Transverse colon (tissue), 4 donors: ENCODE measurements around the gene LMBR1. TPM values are rescaled to one million over a fixed set of nuclear protein-coding genes. Genes with fewer than 3 reads are reported as not detected.
"Not testable (repeated sequence)": the region's sequence is repeated elsewhere in the genome, so short reads cannot be mapped to it uniquely, and the experiment has no call there.

Experiments used
- DNase-seq: peaks from one replicate; pipeline ENCODE4 v3.0.0-alpha.2; 2019
- H3K27ac ChIP-seq, 4 donors: fragments of 200-600 bp; sonication (generic); 2 replicates each; pipeline ENCODE4 v1.5.1; 2016 to 2018; ENCODE audit warnings: inconsistent platforms in 4 of 4
- H3K27me3 ChIP-seq: fragments of 200-600 bp; sonication (generic); 2 replicates; pipeline ENCODE4 v1.5.1; 2017; ENCODE audit warnings: inconsistent platforms
- H3K36me3 ChIP-seq, 4 donors: fragments of 200-600 bp; sonication (generic); 2 replicates each; pipeline ENCODE4 v1.5.1; 2017 to 2019; ENCODE audit warnings: inconsistent platforms in 4 of 4
- H3K4me1 ChIP-seq, 4 donors: fragments of 200-600 bp; sonication (generic); 2 replicates each; pipeline ENCODE4 v1.5.1; 2017 to 2020; ENCODE audit warnings: inconsistent platforms in 4 of 4
- H3K4me3 ChIP-seq, 4 donors: fragments of 200-600 bp; sonication (generic); 1 replicate in 1 of 4; 2 replicates in 3 of 4; pipeline versions ENCODE4 v1.5.1 to v1.6.1; 2017 to 2019; ENCODE audit warnings: inconsistent platforms in 4 of 4
- H3K9me3 ChIP-seq, 2 donors: fragments of 200-600 bp; sonication (generic); 2 replicates each; pipeline ENCODE4 v1.5.1; 2017 to 2019; ENCODE audit warnings: inconsistent platforms in 2 of 2
- CTCF ChIP-seq, 5 experiments: fragments of 200-600 bp in 3 of 5; fragments of 450-650 bp in 2 of 5; sonication (generic) in 3 of 5; IDR thresholded peaks; 1 replicate in 2 of 5; 2 replicates in 3 of 5; pipeline ENCODE4 v1.5.1; 2016 to 2017; ENCODE audit warnings: antibody characterized with exemption in 5 of 5, inconsistent platforms in 3 of 5, mild to moderate bottlenecking in 2 of 5, moderate library complexity in 1 of 5
- EP300 ChIP-seq: sonication (generic); formaldehyde crosslinking; IDR thresholded peaks from one replicate; pipeline ENCODE4 v1.6.1; 2017; ENCODE audit warnings: antibody characterized with exemption, low read depth
- POLR2A ChIP-seq: fragments of 450-650 bp; IDR thresholded peaks from one replicate; pipeline ENCODE4 v1.6.1; 2016; ENCODE audit warnings: antibody characterized with exemption, mild to moderate bottlenecking, moderate library complexity
- POLR2AphosphoS5 ChIP-seq, 3 donors: sonication (generic); formaldehyde crosslinking; IDR thresholded peaks; one replicate each; pipeline ENCODE4 v1.6.1; 2016; ENCODE audit warnings: antibody characterized with exemption in 3 of 3
- WGBS, 2 donors: methylation state at CpG; one replicate each; pipeline ENCODE4 v1.1.5; 2018; ENCODE audit warnings: low coverage in 1 of 2; 5-methylcytosine and 5-hydroxymethylcytosine counted together
- in situ Hi-C, 4 donors: fragments of 200-750 bp; cut with MboI; loops; one replicate each; pipeline versions ENCODE4 v1.15.0 to v1.15.1; 2017; ENCODE audit warnings: low sequenced_read_pairs in 3 of 4, low pct_ligation_motif_present in 1 of 4, low pct_unique_long_range_greater_than_20kb in 1 of 4
- intact Hi-C: fragments of 100-400 bp; cut with DNase I; formaldehyde crosslinking; loops from one replicate; pipeline ENCODE4 v1.15.1; 2023; ENCODE audit warnings: low total_unique reads
- total RNA-seq, 4 donors: library from RNA; depleted of rRNA; stranded (reverse); fragments of >200 nt; gene quantifications; one replicate each; pipeline ENCODE4 v1.1.0, GENCODE V29; 2016

LMBR1 gene
- total RNA-seq, 4 donors from 2014 or later, result 16.7 to 78.1 (median 67.4) TPM

- WGBS, 2 donors, result 67 to 82% methylated on average over 8 to 16 of the region's 16 CpGs
- Histone ChIP-seq H3K27ac (no peak overlapping the region), H3K9me3 (no peaks in the 10 kb centered on the region), H3K4me1 (peaks cover 0 to 14% (median 6%) of the 10 kb centered on the region in 4 donors), H3K4me3 (no peak overlapping the region), H3K36me3 (no peaks in the 10 kb centered on the region), H3K27me3 (peaks cover 13% of the 10 kb centered on the region)
- intact Hi-C loops (no loop called here), in situ Hi-C loops (no loop called here)
- TF ChIP-seq POLR2A (no peak), CTCF (IDR thresholded peaks at IDR 0.05) (no peak), EP300 (no peak), POLR2AphosphoS5 (IDR thresholded peaks at IDR 0.05) (no peak)
- no peak for DNase-seq
Measured at GRCh38 chr7:156929789-156930539, 37.0 kb upstream of the LMBR1 start.

- 13 to 42% methylated on average over 1 to 5 of the region's 5 CpGs for WGBS, 2 donors
- Histone ChIP-seq H3K9me3 (no peaks in the 10 kb centered on the region), H3K4me1 (peaks cover 0 to 14% (median 6%) of the 10 kb centered on the region in 4 donors), H3K27ac (no peak overlapping the region), H3K36me3 (no peaks in the 10 kb centered on the region), H3K27me3 (peaks cover 13% of the 10 kb centered on the region), H3K4me3 (no peak overlapping the region)
- intact Hi-C loops (no loop called here), in situ Hi-C loops (no loop called here)
- TF ChIP-seq CTCF (IDR thresholded peaks at IDR 0.05), result no peak
- no peak for TF ChIP-seq EP300
- no peak for TF ChIP-seq POLR2A
- TF ChIP-seq POLR2AphosphoS5 (IDR thresholded peaks at IDR 0.05), result no peak
- no peak for DNase-seq
Measured at GRCh38 chr7:156928406-156928747, 35.4 kb upstream of the LMBR1 start.

GRCh38 chr7:156927571-156928405 lies 34.8 kb upstream of the LMBR1 start:
- Histone ChIP-seq H3K4me3 (peak overlapping the region in 1 of 4 donors; percentile 11), H3K36me3 (no peaks in the 10 kb centered on the region), H3K4me1 (peaks cover 0 to 14% (median 6%) of the 10 kb centered on the region in 4 donors), H3K27me3 (peaks cover 13% of the 10 kb centered on the region), H3K9me3 (no peaks in the 10 kb centered on the region), H3K27ac (no peak overlapping the region)
- DNase-seq, result no peak
- TF ChIP-seq EP300 (no peak), POLR2AphosphoS5 (IDR thresholded peaks at IDR 0.05) (no peak), CTCF (IDR thresholded peaks at IDR 0.05) (no peak), POLR2A (no peak)
- 5 to 24% methylated on average over 9 to 17 of the region's 17 CpGs for WGBS, 2 donors
- in situ Hi-C loops (no loop called here), intact Hi-C loops (no loop called here)

- intact Hi-C loops, H3K9me3 ChIP-seq, H3K4me3 ChIP-seq, in situ Hi-C loops, H3K27ac ChIP-seq, H3K36me3 ChIP-seq, DNase-seq: not testable (repeated sequence)
- 94% methylated on average over 8 of the region's 12 CpGs; no CpG with 5 or more reads in 1 of the 2 donors for WGBS, 2 donors
- Histone ChIP-seq H3K27me3 (peaks cover 13% of the 10 kb centered on the region), H3K4me1 (peaks cover 0 to 14% (median 6%) of the 10 kb centered on the region in 4 donors)
Measured at GRCh38 chr7:156925821-156926220, 32.8 kb upstream of the LMBR1 start.

- intact Hi-C loops, in situ Hi-C loops, H3K9me3 ChIP-seq, H3K4me1 ChIP-seq, H3K4me3 ChIP-seq, H3K36me3 ChIP-seq, DNase-seq, H3K27ac ChIP-seq: not testable (repeated sequence)
- WGBS, 2 donors, result 84 to 90% methylated on average over 2 to 6 of the region's 6 CpGs
- H3K27me3 ChIP-seq, result peaks cover 17% of the 10 kb centered on the region
Measured at GRCh38 chr7:156922304-156922703, 29.3 kb upstream of the LMBR1 start.

- H3K27ac ChIP-seq, H3K4me1 ChIP-seq: not testable (repeated sequence)
Measured at GRCh38 chr7:156920487-156921373, 27.7 kb upstream of the LMBR1 start.

More at GRCh38 chr7:156920487-156921373, 27.7 kb upstream of the LMBR1 start:
- H3K9me3 ChIP-seq, in situ Hi-C loops, H3K36me3 ChIP-seq, intact Hi-C loops, H3K4me3 ChIP-seq, DNase-seq: not testable (repeated sequence)
- H3K27me3 ChIP-seq, result peaks cover 17% of the 10 kb centered on the region
- 84 to 90% methylated on average over 7 to 24 of the region's 24 CpGs for WGBS, 2 donors
